ENCODE results near the gene PKHD1. TPM values are rescaled to one million over a fixed set of nuclear protein-coding genes. Genes with fewer than 3 reads are reported as not detected.

Gene PKHD1
- total RNA-seq, 1 donor from 2014 or later, result not detected

GRCh38 chr6:52081237-52081636, 6.2 kb downstream of the PKHD1 start:
- no peak for TF ChIP-seq CTCF (IDR thresholded peaks at IDR 0.05)
- H3K36me3 ChIP-seq, result no peaks in the 10 kb centered on the region
- no peak for DNase-seq (ENCODE audit: low spot score in 2 of 2)
- H3K9me3 ChIP-seq, result no peaks in the 10 kb centered on the region
- no peaks in the 10 kb centered on the region for H3K4me1 ChIP-seq
- intact Hi-C loops (cut with DNase I), result no loop called here
- no peaks in the 10 kb centered on the region for H3K27me3 ChIP-seq
- H3K27ac ChIP-seq, result no peak overlapping the region
- H3K4me3 ChIP-seq, result no peak overlapping the region

GRCh38 chr6:52077961-52078625, 9.3 kb downstream of the PKHD1 start:
- no peaks in the 10 kb centered on the region for H3K9me3 ChIP-seq
- DNase-seq (ENCODE audit: low spot score in 2 of 2), result no peak
- H3K4me3 ChIP-seq, result no peak overlapping the region
- H3K4me1 ChIP-seq, result no peaks in the 10 kb centered on the region
- no peak for TF ChIP-seq CTCF (IDR thresholded peaks at IDR 0.05)
- H3K27ac ChIP-seq, result no peak overlapping the region
- H3K36me3 ChIP-seq, result no peaks in the 10 kb centered on the region
- intact Hi-C loops (cut with DNase I), result no loop called here
- no peaks in the 10 kb centered on the region for H3K27me3 ChIP-seq

GRCh38 chr6:52077180-52077884, 10.1 kb downstream of the PKHD1 start:
- Histone ChIP-seq H3K9me3 (no peaks in the 10 kb centered on the region), H3K36me3 (no peaks in the 10 kb centered on the region), H3K27ac (no peak overlapping the region), H3K4me1 (no peaks in the 10 kb centered on the region), H3K27me3 (no peaks in the 10 kb centered on the region), H3K4me3 (no peak overlapping the region)
- DNase-seq (ENCODE audit: low spot score in 2 of 2), result no peak
- intact Hi-C loops (cut with DNase I), result no loop called here
- no peak for TF ChIP-seq CTCF (IDR thresholded peaks at IDR 0.05)

- intact Hi-C loops (cut with DNase I), result no loop called here
These were observed 10.6 kb downstream of the PKHD1 start for GRCh38 chr6:52076791-52077179.

GRCh38 chr6:52074716-52075115, 12.7 kb downstream of the PKHD1 start:
- H3K27me3 ChIP-seq, result no peaks in the 10 kb centered on the region
- no peak overlapping the region for H3K4me3 ChIP-seq
- no peaks in the 10 kb centered on the region for H3K36me3 ChIP-seq
- H3K27ac ChIP-seq, result no peak overlapping the region
- no peaks in the 10 kb centered on the region for H3K9me3 ChIP-seq
- intact Hi-C loops (cut with DNase I), result no loop called here
- DNase-seq (ENCODE audit: low spot score in 2 of 2), result no peak
- TF ChIP-seq CTCF (IDR thresholded peaks at IDR 0.05), result no peak
- no peaks in the 10 kb centered on the region for H3K4me1 ChIP-seq

More at GRCh38 chr6:52076791-52077179, 10.6 kb downstream of the PKHD1 start:
- H3K4me3 ChIP-seq, result no peak overlapping the region
- H3K27ac ChIP-seq, result no peak overlapping the region
- H3K9me3 ChIP-seq, result no peaks in the 10 kb centered on the region
- no peaks in the 10 kb centered on the region for H3K36me3 ChIP-seq
- H3K27me3 ChIP-seq, result no peaks in the 10 kb centered on the region
- DNase-seq (ENCODE audit: low spot score in 2 of 2), result no peak
- no peak for TF ChIP-seq CTCF (IDR thresholded peaks at IDR 0.05)
- no peaks in the 10 kb centered on the region for H3K4me1 ChIP-seq
